Effector memory CD8-positive, alpha-beta T cell (primary cell): Measurements from ENCODE around the gene TMEM223.
"Not testable (repeated sequence)": the region's sequence is repeated elsewhere in the genome, so short reads cannot be mapped to it uniquely, and the experiment has no call there.

Experiments used
- ATAC-seq: fragments of 150-1000 bp; cut with Tn5 transposase; replicated peaks from 2 replicates; pipeline ENCODE4 v1.10.0; 2021; ENCODE audit warnings: mild to moderate bottlenecking, moderate library complexity
- DNase-seq, 3 experiments: peaks; one replicate each; pipeline ENCODE4 v3.0.0; 2021
- H3K27ac Mint-ChIP-seq, 2 donors: one replicate each; pipeline ENCODE4 v1.8.0; 2022; ENCODE audit warnings: mild to moderate bottlenecking in 2 of 2, mixed read lengths in 2 of 2, moderate library complexity in 2 of 2
- H3K27me3 Mint-ChIP-seq, 2 donors: one replicate each; pipeline ENCODE4 v1.8.0; 2022; ENCODE audit warnings: mixed read lengths in 2 of 2
- H3K36me3 Mint-ChIP-seq: one replicate; pipeline ENCODE4 v1.8.0; 2022; ENCODE audit warnings: mild to moderate bottlenecking, moderate library complexity, mixed read lengths; ENCODE audit not compliant: insufficient read depth
- H3K4me1 Mint-ChIP-seq, 2 donors: one replicate each; pipeline ENCODE4 v1.8.0; 2022; ENCODE audit warnings: low read depth in 2 of 2, mixed read lengths in 2 of 2
- H3K4me3 Mint-ChIP-seq, 2 donors: one replicate each; pipeline ENCODE4 v1.8.0; 2022; ENCODE audit warnings: mild to moderate bottlenecking in 2 of 2, mixed read lengths in 2 of 2, moderate library complexity in 2 of 2
- H3K9me3 Mint-ChIP-seq, 2 donors: one replicate each; pipeline ENCODE4 v1.8.0; 2022; ENCODE audit warnings: mixed read lengths in 2 of 2

The TMEM223 gene

GRCh38 chr11:62753736-62754603, 37.8 kb downstream of the TMEM223 start, which contains the start of gene ZBTB3:
TSS of gene ZBTB3 (minus strand) at chr11:62754160. CDS start at chr11:62753664, 496 bp downstream.
- DNase-seq: peak; percentile 92 to 96 (median 95)
- Mint-ChIP-seq H3K9me3 (no peaks in the 10 kb centered on the region), H3K36me3 (peaks cover 12% of the 10 kb centered on the region), H3K4me3 (peak within 1 kb of the TSS; percentile 88), H3K27ac (peak within 1 kb of the TSS; percentile 84 to 89), H3K4me1 (peaks cover 3 to 12% of the 10 kb centered on the region in 2 donors), H3K27me3 (no peaks in the 10 kb centered on the region)
- peak; percentile 93 for ATAC-seq

- ATAC-seq: no peak
- H3K4me3 Mint-ChIP-seq: peak overlapping the region; percentile 88
- H3K36me3 Mint-ChIP-seq: peaks cover 12% of the 10 kb centered on the region
Observed at GRCh38 chr11:62752994-62753735, 38.6 kb downstream of the TMEM223 start.

GRCh38 chr11:62752177-62752785, 39.5 kb downstream of the TMEM223 start:
- peaks cover 12% of the 10 kb centered on the region for H3K36me3 Mint-ChIP-seq
- H3K27ac Mint-ChIP-seq: no peak overlapping the region
- ATAC-seq (no peak), DNase-seq (no peak)
- H3K9me3 Mint-ChIP-seq: no peaks in the 10 kb centered on the region
- peaks cover 5 to 15% of the 10 kb centered on the region in 2 donors for H3K4me1 Mint-ChIP-seq
- H3K27me3 Mint-ChIP-seq: no peaks in the 10 kb centered on the region
- H3K4me3 Mint-ChIP-seq: peak overlapping the region; percentile 88

More at GRCh38 chr11:62752994-62753735, 38.6 kb downstream of the TMEM223 start:
- peak overlapping the region; percentile 84 to 89 for H3K27ac Mint-ChIP-seq
- DNase-seq: peak in 1 of 3 experiments; percentile 5
- no peaks in the 10 kb centered on the region for H3K9me3 Mint-ChIP-seq
- no peaks in the 10 kb centered on the region for H3K27me3 Mint-ChIP-seq
- peaks cover 5 to 15% of the 10 kb centered on the region in 2 donors for H3K4me1 Mint-ChIP-seq

- ATAC-seq, DNase-seq, H3K4me3 Mint-ChIP-seq, H3K9me3 Mint-ChIP-seq, H3K27me3 Mint-ChIP-seq: not testable (repeated sequence)
- Mint-ChIP-seq H3K27ac (peak overlapping the region in 1 of 2 donors; percentile 41), H3K4me1 (peaks cover 5 to 14% of the 10 kb centered on the region in 2 donors), H3K36me3 (peaks cover 12% of the 10 kb centered on the region)
Observed at GRCh38 chr11:62749931-62750330, 41.9 kb downstream of the TMEM223 start.

GRCh38 chr11:62747475-62748160, 44.2 kb downstream of the TMEM223 start:
- DNase-seq: no peak
- Mint-ChIP-seq H3K4me3 (no peak overlapping the region), H3K4me1 (peaks cover 5 to 9% of the 10 kb centered on the region in 2 donors), H3K27me3 (no peaks in the 10 kb centered on the region), H3K9me3 (no peaks in the 10 kb centered on the region), H3K27ac (peak overlapping the region in 1 of 2 donors; percentile 31), H3K36me3 (peaks cover 6% of the 10 kb centered on the region)
- ATAC-seq: no peak
